ENCODE results near the gene PCNX2.

Gene PCNX2, protein sequence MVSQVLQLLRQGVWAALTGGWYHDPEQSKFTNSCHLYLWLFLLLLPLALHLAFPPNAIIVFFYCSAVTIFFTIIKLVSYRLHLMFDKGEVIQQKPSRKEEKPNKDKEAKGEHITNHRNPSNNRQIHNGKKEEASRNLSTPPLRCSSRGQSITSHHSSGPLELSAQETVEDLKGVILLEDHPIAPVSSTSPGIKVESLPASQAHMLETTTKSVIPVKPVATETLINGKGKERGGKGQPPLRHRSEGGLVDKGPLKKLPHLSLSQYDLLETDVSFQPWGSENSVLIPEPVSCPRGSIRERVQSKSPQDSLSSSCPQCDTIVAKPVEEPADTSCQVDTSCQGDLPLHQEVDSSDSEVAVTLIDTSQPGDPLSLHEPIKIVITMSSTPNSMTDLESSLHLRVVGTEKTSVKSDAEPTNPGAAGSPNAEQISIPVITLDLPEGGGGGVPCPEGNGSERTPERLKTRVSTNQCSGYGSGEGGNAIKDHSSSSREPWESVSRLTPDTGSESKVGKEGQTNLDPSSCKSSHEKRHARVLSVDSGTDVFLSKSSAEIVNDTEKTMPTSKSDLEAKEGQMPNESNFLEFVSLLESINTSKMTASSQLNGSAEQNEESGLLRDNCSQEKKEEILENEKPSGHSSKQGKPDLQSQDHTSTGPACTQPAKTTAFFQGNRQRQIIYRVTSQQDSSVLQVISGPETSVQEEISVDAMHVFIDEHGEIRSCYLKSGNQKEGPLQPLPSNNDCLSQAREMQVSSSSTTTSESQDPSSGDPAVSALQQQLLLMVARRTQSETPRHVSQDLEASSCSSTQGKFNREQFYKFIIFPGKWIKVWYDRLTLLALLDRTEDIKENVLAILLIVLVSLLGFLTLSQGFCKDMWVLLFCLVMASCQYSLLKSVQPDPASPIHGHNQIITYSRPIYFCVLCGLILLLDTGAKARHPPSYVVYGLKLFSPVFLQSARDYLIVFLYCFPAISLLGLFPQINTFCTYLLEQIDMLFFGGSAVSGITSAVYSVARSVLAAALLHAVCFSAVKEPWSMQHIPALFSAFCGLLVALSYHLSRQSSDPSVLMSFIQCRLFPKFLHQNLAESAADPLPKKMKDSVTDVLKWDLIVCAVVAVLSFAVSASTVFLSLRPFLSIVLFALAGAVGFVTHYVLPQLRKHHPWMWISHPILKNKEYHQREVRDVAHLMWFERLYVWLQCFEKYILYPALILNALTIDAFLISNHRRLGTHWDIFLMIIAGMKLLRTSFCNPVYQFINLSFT (N-terminal part only)

DNA sequence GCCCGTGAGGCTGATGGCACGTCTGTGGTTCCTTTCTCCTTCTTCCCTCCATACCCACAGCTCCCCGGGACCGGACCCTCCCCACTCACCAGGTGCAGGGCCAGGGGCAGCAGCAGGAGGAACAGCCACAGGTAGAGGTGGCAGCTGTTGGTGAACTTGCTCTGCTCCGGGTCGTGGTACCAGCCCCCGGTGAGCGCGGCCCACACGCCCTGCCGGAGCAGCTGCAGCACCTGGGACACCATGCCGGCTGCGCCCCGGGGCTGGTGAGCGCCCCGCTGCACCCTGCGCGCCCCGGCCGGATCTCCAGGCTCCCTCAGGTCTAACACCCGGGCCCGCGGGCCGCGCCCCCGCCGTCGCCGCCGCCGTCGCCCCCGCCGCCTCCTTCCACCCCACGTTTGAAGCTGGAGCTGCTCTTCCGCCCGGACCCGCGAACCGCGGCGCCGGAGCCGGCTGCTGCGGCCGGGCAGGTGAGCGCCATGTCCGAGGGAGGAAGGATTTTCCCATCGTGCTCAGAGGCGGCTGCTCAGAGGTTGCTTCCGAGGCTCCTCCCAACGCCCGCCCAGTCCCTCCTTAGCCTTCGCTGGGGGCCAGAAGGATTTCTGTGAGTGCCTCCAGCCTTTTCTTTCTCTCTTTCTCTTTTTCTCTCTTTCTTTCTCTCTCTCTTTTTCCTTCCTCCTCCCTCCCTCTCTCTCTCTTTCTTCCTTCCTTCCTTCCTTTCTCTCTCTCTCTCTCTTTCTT is at the start of gene PCNX2:
PCNX2 (minus strand) TSS at position 489 of the 738 bp plus-strand sequence; CDS start at position 242, 247 bp downstream.
- DNase-seq: no peak

GRCh38 chr1:233343262-233343661 is 47.7 kb upstream of the PCNX2 start:
- no peak for DNase-seq

DNA sequence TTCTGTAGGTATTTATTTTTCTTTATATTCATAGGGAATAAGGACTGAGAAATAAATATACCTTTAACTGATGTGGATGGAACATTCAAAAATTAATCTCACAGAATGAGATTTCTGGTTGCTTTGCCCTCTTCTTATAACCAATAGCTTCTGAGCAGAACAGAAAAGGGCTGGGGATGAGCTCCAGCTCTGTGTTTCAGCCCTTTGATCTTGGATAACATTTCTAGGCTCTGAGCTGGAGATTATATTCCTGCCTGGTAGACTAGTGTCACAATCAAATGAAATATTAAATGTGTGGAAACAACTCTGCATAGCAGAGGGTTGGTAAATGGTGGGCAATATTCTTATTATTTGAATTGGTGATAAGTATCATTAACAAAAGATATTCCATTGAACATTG is 46.6 kb upstream of the PCNX2 start:
- no peak for DNase-seq

GRCh38 chr1:233340966-233341516 is 45.5 kb upstream of the PCNX2 start:
- DNase-seq: no peak

GRCh38 chr1:233340031-233340555 is 44.6 kb upstream of the PCNX2 start:
- no peak for DNase-seq

DNA sequence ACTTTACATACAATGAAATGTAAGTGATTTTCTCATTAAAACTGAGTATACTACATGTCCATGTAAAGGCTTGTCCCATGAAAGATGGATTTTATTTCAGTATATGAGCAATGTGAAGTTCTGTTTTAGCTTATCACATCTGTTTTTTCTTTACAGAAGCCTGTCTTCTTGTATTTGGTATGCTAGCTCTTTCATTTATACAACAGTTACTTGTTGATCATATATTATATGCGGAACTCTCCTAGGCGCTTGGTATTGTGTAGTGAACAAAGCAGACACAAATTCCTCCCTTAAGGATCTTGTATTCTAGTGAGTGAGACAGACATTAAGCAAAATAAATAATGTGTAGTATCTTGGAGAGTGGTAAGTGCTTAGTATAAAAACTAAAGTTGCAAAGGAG is 42.6 kb upstream of the PCNX2 start:
- no peak for DNase-seq

GRCh38 chr1:233337505-233337904 is 42.0 kb upstream of the PCNX2 start:
- DNase-seq: no peak

DNA sequence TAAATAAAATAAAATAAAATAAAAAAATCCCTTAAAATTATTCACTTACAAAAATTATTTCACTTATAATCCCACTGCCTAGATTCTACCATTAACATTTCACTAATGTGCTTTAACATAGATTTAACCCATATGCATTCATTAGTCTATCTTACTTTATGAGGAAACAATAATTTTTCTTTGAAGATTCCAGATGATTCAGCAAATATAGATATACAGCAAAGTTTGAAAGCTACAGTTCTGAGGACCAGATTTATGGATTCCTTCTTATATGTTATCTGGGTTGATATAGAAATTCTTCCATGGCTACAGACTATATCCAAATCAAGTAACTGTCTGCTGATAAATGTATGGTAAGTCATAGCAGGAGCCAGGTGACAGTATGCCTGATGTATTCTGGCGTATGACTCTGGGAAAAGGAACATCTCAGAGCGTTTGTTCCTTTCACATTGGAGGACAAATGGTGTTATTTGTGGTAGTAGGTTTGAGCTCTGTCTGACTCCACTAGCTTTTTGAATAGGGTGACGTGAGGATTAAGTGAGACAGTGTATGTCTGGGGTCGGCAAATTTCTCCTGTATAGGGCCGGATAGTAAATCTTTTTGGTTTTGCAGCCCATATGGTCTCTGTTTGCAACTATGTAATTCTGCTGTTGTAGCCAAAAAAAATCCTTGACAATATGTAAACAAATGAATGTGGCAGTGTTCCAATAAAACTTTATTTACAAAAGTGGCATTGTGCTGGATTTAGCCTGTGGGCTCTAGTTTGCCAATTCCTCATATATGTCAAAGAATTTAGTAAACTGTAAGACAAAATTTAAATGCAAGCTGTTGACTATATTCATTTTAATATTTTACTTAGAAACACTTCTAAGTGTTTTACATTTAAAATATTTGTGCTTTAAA is 41.3 kb upstream of the PCNX2 start:
- DNase-seq: no peak

DNA sequence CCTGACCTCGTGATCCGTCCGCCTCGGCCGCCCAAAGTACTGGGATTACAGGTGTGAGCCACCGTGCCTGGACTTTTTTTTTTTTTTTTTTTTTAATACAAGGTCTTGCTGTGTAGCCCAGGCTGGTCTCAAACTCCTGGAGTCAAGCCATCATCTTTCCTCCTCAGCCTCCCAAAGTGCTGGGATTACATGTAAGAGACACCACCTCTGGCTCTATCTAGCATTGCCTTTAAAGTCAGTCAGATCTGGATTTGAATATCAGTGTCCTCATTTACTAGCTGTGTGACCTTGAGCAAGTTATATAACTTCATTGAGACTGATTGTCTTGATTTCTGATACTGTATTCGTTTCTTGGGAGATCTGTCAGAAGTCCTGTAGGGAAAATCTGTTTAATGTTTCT is 38.6 kb upstream of the PCNX2 start:
- no peak for DNase-seq

DNA sequence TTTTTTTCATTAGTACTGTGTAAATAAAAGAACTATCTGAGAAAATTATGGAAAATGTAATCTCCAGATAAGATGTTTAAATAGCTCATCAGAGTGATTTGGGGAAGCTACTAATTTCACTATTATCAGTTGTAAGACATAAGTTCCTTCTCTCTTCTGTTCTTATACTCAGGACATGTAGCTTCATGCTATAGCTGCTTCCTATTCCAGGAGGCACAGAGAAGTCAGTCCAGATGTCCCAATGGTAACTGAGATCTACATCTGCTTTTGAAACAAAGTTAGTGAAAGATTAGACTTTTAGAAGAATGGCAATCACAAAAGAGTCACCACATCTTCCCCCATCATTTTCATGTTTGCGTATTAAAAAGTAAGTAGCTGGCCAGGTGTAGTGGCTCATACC is 37.6 kb upstream of the PCNX2 start:
- no peak for DNase-seq

GRCh38 chr1:233331676-233332519 is 36.4 kb upstream of the PCNX2 start:
- no peak for DNase-seq

DNA sequence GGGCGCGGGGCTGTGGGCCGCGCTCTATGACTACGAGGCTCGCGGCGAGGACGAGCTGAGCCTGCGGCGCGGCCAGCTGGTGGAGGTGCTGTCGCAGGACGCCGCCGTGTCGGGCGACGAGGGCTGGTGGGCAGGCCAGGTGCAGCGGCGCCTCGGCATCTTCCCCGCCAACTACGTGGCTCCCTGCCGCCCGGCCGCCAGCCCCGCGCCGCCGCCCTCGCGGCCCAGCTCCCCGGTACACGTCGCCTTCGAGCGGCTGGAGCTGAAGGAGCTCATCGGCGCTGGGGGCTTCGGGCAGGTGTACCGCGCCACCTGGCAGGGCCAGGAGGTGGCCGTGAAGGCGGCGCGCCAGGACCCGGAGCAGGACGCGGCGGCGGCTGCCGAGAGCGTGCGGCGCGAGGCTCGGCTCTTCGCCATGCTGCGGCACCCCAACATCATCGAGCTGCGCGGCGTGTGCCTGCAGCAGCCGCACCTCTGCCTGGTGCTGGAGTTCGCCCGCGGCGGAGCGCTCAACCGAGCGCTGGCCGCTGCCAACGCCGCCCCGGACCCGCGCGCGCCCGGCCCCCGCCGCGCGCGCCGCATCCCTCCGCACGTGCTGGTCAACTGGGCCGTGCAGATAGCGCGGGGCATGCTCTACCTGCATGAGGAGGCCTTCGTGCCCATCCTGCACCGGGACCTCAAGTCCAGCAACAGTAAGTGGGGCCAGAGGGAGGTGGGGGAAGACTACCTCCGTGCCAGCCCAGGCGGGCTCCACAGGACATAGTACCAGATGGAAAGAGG is 32.8 kb upstream of the PCNX2 start:
- DNase-seq: no peak

- DNase-seq: no peak
Measured at GRCh38 chr1:233327651-233328141, 32.2 kb upstream of the PCNX2 start, which contains the start of gene MAP3K21. TSS of gene MAP3K21 (plus strand) at chr1:233327724. CDS start at chr1:233328029, 305 bp downstream.

DNA sequence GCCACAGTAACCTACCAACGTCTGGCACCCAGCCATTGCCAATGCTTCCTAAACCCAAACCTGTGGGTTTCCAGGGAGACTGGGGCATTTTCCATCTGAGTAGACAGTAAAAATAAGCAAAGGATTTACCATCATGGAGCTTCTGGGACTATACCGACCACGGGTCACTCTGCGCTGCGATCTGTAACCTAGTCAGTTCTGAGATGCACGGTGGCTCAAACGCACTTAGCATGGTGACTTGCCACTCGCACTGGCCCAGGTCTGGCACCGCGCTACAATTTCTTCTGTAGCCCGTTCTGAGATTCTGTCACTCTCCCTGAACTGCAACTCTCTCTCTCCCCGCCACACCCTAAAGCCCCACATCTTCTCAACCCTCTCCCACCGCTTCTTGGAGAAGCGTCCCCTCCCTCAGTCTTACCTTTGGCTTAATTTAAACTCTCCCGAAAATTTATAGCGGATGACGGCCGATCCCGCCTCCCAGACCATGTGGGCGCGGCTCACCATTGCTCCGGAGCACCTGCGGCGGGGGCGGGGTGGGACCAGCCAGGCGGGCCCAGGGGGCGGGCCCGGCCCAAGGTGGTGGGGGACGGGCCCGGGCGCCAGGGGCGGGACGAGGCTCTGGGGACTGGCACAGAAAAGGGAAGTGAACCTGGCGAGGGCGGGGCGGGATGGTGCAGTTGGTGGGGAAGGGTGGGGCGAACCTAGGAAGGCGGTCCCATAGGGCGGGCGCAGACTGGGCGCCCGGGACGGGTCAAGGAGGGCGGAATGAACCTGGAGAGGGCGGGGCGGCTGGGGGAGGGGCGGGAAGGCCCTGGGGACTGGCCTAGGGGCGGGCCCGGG is 31.5 kb upstream of the PCNX2 start:
- DNase-seq: peak; percentile 90

DNA sequence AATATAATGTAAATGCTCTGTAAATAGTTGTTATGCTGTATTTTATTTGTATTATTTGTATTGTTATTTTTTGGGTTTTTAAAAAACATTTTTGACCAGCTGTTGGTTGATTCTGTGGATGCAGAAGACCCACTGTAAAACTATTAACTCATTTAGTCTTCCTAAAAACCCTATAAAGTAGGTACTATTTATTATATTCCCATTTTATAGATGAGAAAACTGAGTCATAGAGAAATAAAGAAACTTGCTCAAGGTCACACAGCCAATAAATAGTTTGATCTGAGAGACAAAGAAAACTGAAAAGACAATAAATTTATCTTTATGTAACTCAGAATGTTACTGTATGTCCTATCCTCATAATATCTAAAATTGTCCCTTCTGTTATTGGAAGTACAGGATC is 30.8 kb upstream of the PCNX2 start:
- no peak for DNase-seq

DNA sequence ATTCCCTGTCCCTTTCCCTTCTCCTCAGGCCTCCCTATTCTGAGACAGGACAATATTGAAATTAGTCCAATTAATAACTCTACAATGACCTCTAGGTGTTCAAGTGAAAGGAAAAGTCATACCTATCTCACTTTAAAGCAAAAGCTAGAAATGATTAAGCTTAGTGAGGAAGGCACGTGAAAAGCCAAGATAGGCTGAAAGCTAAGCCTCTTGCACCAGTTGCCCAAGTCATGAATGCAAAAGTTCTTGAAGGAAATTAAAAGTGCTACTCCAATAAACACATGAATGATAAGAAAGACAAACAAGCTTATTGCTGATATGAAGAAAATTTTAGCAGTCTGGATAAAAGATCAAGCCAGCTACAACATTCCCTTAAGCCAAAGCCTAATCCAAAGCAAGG is 28.2 kb upstream of the PCNX2 start:
- DNase-seq: no peak

DNA sequence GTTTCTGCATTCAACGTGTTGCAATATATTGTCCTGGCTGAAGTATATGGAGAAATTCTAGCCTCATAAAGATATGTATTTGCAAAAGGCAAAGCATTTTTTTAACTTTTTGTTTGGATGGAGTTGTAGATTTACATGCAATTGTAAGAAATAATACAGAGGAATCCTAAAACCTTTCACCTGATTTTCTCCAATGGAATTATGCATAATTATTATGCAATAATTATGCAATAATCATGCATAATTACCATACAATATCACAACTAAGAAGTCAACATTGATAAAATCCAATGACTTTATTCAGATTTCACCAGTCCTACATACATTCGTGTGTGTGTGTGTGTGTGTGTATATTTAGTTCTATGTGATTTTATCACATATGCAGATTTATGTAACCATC is 24.5 kb upstream of the PCNX2 start:
- no peak for DNase-seq

DNA sequence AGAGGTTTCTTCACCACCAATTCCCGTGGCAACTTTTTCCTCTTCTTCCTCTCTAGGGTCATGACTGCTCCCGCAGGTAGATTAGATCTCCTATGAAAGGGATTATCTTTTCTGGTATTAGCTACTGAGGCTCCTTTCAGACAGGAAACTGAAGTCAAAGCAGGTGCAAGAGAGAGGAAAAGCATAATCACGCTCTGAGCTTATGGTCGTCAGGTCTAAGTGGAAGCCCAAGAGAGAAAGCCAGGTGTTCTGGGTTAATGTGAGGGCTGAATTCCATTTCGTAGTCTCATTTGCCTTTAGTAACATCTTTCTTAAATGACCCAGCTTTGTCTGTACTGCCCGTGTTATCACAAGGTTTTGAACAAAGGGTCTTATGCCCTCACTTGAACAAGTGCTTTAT is 23.7 kb upstream of the PCNX2 start:
- DNase-seq: no peak
